Measurements from ENCODE around the gene GINS2.

Gene GINS2

DNA sequence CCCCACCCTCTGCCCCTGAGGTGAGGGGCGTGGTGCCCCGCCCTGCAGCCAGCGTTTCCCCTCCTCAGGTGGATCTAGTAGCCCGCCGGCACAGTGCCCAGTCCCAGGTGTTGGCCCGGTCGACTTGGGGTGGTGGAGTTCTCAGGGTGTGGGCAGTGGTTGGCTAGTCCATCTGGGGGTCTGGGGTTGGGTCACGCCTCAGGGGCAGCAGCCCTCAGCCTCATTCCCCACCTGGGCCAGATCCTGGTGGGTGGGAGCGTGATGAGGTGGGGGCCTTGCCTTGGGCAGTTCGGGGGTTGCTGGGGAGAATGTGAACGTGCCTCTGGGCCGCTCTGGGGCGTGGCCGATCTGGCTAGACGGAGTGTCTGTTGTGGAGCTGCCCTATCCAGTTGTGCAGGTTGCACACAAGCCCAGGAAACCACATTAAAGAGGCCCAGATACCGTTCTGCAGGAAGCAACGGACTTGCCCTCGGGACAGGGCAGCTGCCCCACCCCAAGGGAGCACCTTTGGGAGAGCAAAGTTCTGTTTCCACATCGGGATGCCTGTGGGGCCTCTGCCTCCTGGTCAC, 43.6 kb downstream of the GINS2 start:
- FAIRE-seq, result no peak
- no peak for DNase-seq (ENCODE audit: extremely low spot score, insufficient read length, low read depth)

- FAIRE-seq (no peak), DNase-seq (ENCODE audit: extremely low spot score, insufficient read length, low read depth) (no peak)
Observed at GRCh38 chr16:85644093-85644712, 44.6 kb downstream of the GINS2 start.

GRCh38 chr16:85643631-85644030, 45.1 kb downstream of the GINS2 start:
- DNase-seq (ENCODE audit: extremely low spot score, insufficient read length, low read depth) (no peak), FAIRE-seq (no peak)

- DNase-seq (ENCODE audit: extremely low spot score, insufficient read length, low read depth), result no peak
Observed at GRCh38 chr16:85642762-85643358, 45.9 kb downstream of the GINS2 start.

DNA sequence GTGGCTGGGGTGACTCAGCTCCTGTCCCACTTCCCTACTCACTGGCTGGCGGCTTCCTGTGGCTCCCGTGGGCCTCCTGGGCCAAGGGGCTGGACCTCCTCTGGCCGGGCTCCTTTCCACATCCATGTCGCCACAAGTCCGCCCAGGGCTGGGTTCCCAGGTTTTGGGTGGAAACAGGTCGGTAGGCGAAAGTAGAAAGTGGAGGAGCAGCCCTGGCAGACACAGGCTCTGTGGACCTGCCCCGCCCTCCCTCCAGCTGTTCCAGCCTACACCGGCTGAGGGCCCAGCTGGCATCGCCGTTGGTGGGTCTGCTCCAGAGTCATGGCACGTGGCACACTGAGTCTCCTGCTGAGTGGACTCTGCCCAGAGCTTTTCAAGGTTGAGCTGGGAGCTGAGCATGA, 47.0 kb downstream of the GINS2 start:
- FAIRE-seq (no peak), DNase-seq (ENCODE audit: extremely low spot score, insufficient read length, low read depth) (no peak)

More at GRCh38 chr16:85642762-85643358, 45.9 kb downstream of the GINS2 start:
- no peak for FAIRE-seq

DNA sequence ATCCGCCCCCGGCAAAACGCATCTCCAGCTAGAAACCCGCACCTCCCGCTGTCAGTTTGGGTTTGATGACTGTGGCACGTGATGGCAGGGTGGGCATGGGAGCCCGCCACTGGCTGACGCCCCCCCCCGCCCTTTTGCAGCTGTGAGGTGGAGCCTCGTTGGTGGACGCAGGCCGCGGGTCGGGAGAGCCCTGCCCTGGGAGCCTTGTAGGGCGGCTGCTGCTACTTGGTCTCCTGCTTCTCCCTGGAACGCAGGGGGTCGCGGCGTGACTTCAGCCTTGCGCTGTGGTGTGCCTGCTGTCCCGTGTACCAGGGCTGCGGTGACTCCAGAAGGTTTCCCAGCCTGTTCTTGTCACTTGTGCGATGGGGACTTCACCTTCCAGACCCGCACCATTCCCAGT, 47.4 kb downstream of the GINS2 start:
- DNase-seq (ENCODE audit: extremely low spot score, insufficient read length, low read depth), result no peak
- FAIRE-seq, result no peak

DNA sequence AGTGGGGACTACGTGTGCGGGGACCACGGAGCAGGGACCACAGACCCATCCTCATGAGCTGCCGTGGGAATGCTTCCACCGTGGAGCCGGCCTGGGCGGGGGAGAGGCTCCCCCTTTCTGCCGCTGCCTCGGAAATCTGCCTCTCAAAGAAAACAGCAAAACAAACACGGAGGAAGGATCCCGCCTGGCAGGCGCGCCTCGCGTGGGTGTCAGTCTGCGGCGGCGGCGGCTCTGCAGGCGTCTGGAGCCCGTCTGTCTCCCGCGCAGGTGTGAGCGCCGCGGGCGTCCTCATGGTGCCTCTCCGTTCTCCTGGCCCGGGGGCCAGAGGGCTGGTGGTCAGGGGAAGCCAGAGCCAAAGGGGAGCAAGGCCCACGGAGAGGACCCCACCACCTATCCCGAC, 48.2 kb downstream of the GINS2 start:
- FAIRE-seq, result no peak
- DNase-seq (ENCODE audit: extremely low spot score, insufficient read length, low read depth), result no peak

- FAIRE-seq, result no peak
- DNase-seq (ENCODE audit: extremely low spot score, insufficient read length, low read depth), result no peak
Observed at GRCh38 chr16:85640254-85640558, 48.5 kb downstream of the GINS2 start.

- FAIRE-seq, result no peak
- DNase-seq (ENCODE audit: extremely low spot score, insufficient read length, low read depth), result no peak
Observed at GRCh38 chr16:85639529-85640253, 49.1 kb downstream of the GINS2 start.

DNA sequence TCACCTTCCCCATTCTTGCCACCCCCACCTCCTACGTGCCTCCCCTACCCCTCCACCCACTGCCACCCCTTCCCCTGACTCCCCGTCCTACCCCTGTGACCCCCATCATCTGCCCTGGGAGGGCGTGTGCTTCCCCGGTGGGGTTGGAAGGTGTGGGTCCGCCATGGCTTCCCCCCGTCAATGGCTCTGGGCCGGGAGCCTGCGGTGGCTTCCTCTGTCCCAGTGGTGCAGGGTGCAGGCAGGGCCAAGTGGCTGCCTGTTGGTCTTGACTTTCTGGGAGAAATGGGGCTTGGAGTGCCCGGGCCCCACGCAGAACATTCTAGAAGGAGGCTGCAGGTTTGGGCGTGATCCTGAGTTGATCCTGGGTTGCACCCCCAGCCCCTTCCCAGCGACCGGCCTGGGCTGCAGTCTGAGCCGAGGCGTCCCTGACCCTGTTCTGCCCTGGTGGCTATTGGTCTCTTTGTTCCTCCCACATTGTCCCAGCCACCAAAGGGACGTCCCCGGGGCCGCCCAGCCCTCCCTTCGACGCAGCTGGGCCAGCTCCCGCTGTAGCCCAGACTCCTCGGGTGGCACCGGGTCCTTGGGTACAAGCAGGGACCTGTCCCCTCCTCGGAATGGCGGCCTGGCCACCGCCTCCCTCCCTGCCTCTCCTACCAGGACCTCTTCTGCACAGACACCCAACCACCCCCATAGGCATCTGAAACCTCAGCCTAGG, 49.9 kb downstream of the GINS2 start:
- FAIRE-seq, result no peak
- DNase-seq (ENCODE audit: extremely low spot score, insufficient read length, low read depth), result no peak

DNA sequence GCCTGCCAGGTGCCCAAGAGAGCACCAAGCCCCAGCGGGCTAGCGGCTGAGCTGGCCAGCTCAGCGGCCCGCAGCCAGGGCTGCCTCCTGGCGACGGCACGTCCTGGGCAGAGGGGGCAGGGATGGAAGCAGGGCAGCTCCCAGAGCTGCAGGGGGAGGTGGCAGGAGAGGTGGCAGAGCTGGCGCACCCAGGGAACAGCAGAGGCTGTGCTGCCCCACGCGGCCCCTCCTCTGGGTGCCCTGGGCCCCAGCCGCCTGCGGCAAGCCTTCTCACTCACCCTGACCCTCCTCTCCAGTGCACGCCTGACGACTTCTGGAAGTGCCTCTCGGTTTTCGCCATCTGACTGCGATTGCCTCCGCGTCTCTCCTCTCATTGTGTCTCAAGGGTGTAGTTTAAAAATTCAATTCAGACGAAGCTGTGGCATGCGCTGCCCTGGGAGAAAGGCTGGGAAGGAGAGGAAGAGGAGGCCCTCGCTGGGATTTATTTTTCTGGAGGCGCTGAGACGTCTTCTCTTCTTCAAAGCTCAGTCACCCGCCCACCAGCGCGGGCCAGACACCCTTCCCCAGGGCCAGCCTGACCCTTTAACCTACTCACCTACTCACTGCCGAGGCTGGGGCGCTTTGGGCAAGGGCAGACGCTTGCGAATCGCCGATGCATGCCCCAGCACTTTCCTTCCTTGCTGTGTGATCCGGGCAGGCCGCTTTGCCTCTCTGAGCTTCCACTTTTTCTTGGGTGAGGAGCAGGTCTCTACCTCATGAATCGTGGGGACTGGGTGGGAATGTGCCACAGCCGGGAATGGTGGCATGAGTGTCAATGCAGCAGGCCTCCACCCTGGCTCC, 50.7 kb downstream of the GINS2 start:
- DNase-seq (ENCODE audit: extremely low spot score, insufficient read length, low read depth) (no peak), FAIRE-seq (no peak)

- no peak for DNase-seq (ENCODE audit: extremely low spot score, insufficient read length, low read depth)
- FAIRE-seq, result no peak
Observed at GRCh38 chr16:85637061-85637807, 51.5 kb downstream of the GINS2 start.

DNA sequence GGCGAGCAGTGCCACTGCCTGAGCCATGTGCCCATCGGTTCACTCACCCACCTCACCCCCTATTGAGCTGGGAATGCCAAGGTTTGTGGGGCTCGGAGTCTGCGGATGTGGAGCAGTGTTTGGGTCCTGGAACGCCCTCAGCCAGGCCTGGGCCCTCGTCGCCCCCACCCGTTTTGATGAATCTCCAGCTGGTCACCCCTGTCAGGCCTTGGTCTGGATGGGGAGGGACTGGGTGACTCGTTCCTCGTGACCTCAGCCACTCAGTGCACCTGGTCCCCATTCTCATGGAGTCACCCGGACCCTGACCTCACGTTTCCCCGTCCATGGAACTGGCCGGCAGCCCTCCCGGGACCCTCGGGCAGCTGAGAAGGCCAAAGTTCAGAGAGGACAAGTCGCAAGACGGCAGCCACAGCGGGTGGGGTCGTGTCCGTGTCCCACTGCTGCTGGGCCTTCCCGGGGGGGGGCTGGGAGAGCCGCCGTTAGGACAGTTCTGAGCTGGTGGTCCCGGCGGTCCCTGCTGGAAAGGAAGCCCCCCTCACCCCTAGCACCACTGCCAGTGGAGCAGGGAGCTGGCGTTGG, 52.4 kb downstream of the GINS2 start:
- DNase-seq (ENCODE audit: extremely low spot score, insufficient read length, low read depth) (no peak), FAIRE-seq (no peak)

DNA sequence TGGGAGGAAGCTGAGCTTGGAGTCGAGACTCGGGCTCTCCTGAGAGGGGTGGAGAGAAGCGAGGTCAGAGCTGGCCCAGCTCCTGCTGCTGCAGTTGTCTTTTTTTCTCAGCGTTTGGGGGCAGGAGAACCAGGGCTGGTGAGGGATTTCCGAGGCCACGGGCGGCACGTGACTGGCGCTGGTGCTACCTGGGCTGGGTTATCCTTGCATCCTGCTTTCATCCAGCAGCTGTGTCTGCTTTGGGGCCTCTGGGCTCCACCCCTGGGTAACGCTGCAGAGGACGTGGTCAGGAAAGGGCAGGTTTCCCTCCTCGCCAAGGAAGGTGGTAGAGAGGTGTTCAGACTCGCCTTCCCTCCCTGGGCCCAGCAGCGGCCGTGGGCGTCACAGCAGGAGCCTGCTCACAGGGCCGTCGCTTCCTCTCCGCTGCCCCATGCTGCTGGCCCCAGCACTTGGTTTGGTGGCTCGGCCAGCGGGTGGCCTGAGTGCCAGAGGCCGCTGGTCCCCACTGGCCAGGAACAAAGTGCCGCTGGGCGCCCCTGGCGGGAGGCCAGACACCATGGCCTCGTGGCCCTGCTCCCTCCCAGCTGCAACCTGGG, 53.1 kb downstream of the GINS2 start:
- FAIRE-seq, result no peak
- no peak for DNase-seq (ENCODE audit: extremely low spot score, insufficient read length, low read depth)

- FAIRE-seq, result no peak
- no peak for DNase-seq (ENCODE audit: extremely low spot score, insufficient read length, low read depth)
Observed at GRCh38 chr16:85634747-85635544, 53.8 kb downstream of the GINS2 start.

- FAIRE-seq, result no peak
- DNase-seq (ENCODE audit: extremely low spot score, insufficient read length, low read depth), result no peak
Observed at GRCh38 chr16:85633888-85634287, 54.9 kb downstream of the GINS2 start.

DNA sequence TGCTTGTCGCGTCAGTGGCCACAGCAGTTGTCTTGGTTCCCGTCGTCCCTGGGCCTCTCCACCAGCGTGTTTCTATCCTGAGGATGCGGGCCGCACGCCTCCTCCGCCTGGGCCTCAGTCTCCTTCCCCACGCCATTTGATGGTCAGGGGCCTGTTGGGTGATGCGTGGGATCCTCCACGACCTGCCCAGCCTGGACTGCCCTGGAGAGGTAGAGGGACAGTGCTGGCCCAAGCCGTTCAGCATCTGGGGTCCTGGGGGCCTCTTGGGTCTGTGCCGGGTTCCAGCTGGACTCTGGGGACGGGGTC, 55.4 kb downstream of the GINS2 start:
- DNase-seq (ENCODE audit: extremely low spot score, insufficient read length, low read depth), result no peak
- FAIRE-seq, result no peak

Measured in GM18507 (cell line).